HG03280 (cell line): Measurements from ENCODE around the gene AHNAK2.
"Not testable (repeated sequence)": the region's sequence is repeated elsewhere in the genome, so short reads cannot be mapped to it uniquely, and the experiment has no call there.

Experiments
- ATAC-seq: cut with Tn5 transposase; IDR thresholded peaks from one replicate; pipeline ENCODE4 v1.9.1; 2021; ENCODE audit warnings: mild to moderate bottlenecking, moderate library complexity; ENCODE audit not compliant: unreplicated experiment

AHNAK2 gene

GRCh38 chr14:104904650-104905578 lies 73.3 kb downstream of the AHNAK2 start:
- ATAC-seq = not testable (repeated sequence)

DNA sequence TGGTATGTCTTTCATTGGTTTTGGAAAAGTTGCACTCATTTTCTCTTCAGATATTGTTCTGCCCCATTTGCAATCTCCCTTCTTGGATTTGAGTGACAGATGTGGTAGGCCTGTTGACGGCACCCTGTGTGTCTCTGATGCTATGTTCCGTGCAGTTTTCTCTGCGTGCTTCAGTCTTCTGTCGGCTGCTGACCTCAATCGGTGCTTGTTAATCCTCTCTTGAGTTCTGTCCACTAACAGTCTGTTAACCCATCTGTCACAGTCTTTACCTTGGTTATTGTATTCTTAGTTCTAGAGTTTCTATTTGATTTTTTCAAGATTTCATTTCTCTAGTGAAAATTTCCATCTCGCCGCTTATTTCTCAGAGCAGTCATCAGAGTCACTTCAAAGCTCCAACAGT lies 74.2 kb downstream of the AHNAK2 start:
- no peak for ATAC-seq

GRCh38 chr14:104900639-104901512 lies 77.3 kb downstream of the AHNAK2 start:
- ATAC-seq = no peak

GRCh38 chr14:104899781-104900180 lies 78.4 kb downstream of the AHNAK2 start:
- ATAC-seq = no peak

- no peak for ATAC-seq
These were observed 79.2 kb downstream of the AHNAK2 start for GRCh38 chr14:104898870-104899510.

GRCh38 chr14:104898195-104898558 lies 80.0 kb downstream of the AHNAK2 start:
- ATAC-seq = no peak

- ATAC-seq = no peak
These were observed 80.6 kb downstream of the AHNAK2 start for GRCh38 chr14:104897330-104898194.

DNA sequence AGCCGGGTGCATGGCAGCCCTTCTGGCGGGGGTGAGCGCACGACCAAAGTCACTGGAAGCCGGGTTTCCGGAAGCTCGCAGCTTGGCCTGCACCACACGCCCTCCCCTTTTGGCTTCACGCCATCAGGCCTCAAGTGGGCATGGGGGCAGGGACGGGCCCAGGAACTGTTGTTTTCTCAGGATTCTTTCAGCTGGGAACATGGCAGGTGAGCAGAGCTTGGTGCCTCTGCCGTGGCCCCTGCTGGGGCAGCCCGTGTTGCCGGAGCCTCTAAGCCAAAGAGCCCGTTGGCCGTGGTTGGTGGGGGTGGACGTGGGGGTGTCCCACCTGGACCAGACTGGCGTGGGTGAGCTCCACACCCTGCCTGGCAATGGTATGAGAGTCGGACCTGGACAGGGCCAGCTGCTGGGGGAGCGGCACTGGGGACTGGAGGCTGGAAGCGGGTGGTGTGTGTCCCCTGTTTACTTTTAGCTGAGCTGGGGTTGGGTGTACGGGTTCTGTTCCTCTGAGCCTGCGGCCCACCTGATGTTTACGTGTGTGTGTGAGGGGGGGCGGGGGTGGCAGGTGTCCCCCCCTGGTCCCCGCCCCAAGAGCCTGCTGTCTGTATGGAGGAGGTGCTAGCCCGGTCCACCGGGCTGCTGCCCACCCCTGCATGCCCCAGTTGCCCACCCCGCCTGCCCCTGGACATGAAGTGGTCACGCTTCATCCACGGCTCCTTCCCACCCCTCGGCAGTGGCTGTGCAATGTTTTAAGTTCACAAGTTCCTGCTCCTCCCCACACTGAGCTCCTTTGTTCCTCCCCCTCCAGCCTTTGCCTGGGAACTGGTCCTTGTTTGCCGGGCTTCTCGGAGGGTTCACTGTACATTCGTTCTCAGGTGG lies 82.2 kb downstream of the AHNAK2 start:
- ATAC-seq = no peak

GRCh38 chr14:104895207-104895785 lies 82.9 kb downstream of the AHNAK2 start:
- no peak for ATAC-seq

DNA sequence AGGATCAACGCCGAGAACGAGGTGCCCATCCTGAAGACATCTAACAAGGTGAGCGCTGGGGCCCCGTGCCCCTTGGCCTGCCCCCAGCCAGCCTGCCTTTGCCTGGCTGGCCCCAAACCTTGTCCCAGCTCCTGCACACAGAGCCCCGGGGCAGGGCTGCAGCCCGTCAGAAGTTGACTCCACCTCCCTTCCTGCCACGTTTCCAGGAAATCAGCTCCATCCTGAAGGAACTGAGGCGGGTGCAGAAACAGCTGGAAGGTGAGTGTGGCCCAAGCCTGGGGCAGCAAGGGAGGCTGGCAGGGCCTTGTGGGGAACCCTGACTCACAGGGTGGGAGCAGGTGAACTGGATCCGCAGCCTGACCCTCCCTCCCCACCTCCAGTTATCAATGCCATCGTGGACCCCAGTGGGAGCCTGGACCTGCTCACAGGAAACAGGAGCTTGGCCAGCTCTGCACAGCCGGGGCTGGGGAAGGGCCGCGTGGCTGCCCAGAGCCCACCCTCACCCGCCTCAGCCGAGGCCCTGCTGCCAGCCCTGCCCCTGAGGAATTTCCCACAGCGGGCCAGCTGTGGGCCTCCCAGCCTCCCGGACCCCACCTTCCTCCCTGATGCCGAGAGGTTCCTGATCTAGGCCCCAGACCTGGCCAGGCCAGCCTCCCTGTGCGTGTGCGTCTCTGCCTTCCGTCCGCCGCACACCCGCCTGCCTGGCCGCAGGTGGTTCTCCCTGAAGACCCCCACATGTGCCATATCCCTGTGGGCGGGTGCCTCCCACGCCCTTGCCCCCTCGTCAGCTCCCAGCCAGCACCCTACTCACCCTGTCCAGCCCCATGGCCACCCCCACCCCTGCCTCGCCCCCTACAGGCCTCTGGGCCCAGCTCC lies 83.6 kb downstream of the AHNAK2 start:
- no peak for ATAC-seq

GRCh38 chr14:104893435-104894207 lies 84.6 kb downstream of the AHNAK2 start:
- no peak for ATAC-seq

DNA sequence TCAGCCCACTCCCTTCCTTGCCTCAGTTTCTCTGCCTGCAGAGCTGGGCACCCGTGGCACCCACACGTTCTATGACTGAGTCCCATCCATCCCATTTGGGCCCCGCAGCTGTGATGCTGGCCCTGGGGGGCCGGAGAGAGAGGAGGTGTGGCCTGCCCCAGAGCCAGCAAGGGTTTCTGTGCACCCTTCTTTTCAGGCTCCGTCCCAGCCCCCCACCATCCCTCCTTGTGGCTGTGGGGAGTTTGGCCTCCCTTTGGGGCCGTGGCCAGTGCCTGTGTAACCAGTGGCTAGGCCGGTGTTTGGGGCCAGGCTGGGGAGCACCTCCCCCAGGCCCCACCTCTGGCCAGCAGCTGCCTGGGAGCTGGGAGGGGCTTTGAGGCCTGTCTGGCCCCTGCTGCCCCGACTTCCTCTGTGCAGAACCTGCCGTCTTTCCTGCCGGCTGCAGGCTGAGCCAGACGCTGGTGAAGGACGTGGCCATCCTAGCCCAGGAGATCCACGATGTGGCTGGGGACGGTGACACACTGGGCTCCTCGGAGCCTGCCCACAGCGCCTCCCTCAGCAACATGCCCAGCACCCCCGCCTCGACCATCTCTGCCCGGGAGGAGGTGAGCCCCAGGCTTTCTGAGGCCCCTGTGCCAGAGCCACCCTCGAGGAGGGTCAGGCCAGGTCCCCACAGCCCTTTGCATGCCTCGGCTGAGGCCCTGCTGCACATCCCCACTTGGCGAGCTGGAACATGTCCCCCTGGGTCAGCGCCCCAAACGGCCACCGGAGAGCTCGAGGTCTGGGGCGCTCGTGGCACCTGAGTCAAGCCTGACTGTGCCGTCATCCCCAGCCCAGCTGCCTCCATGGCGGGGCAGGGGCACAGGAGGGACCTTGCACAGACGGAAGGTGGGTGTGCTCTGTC lies 85.4 kb downstream of the AHNAK2 start:
- no peak for ATAC-seq

DNA sequence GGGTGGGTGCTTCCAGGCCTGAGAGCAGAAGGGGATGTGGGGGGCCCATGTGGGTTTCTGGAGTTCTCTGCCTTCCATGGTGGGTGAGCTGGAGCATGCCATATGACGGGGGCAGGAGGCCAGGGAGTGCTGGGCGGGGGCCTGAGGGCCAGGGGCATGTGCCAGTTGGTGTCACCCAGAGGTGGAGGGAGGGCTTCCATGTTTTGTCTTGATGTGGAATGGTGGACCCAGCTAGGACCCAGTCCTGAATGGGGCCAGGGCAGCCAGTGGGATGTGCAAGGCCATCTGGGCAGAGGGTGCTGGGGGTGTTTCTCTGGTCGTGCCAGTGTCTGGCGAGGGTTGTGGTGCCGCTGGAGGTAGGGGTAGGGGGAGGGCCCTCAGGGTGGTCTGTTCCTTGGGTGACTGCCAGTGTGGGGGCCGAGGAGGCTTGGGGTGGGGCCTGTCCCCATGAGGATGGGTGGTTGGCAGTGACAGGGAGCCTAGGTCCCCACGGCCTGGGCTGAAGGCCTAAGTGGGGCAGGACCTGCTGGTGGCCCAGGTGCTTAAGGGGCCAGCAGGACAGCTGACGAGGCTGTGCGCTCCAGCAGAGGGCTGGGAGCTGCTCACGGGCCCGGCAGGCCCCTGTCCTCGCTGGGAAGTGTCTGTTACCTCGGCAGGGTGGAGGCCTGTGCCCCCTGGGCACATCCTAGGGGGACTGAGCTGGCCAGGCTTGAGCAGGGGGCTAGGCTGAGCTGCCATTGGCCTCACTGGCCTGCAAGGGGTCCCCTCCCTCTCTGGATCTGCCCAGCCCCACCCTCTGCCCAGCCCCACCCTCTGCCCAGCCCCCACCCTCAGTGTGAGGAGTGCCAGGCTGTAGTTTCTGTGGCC lies 86.3 kb downstream of the AHNAK2 start:
- no peak for ATAC-seq

DNA sequence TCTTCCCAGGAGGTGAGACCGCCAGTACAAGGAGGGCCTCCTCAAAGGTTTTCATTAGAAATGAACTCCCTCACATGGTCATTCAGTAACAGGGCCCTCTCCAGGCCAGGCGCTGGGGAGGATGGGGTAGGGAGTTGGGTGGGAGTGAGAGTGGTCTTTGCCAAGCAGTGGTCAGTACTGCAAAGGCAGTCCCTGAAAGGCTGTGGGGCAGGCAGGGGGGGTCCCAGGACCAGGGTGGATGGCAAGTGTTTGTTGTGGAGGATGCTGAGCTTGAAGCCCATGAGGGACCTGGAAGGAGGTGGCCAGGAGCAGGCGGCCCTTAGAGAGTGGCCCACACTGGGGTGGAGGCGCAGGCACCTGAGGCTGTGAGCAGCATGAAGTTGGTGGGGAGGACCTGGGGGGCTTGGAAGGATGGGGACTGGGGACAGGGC lies 87.0 kb downstream of the AHNAK2 start:
- no peak for ATAC-seq

- not testable (repeated sequence) for ATAC-seq
These were observed 87.9 kb downstream of the AHNAK2 start for GRCh38 chr14:104890292-104890691.
